HepG2 (cell line): ENCODE data around the gene SAPCD2. TPM values are rescaled to one million over a fixed set of nuclear protein-coding genes. Genes with fewer than 3 reads are reported as not detected.

ENCODE experiments used
- CBX5 ChIP-seq: sonication (generic); formaldehyde crosslinking; IDR thresholded peaks from 2 replicates; pipeline ENCODE4 v1.4.0; 2020; ENCODE audit warnings: missing genetic modification reagents, borderline replicate concordance
- DNMT1 ChIP-seq: sonication (generic); formaldehyde crosslinking; IDR thresholded peaks from 2 replicates; pipeline ENCODE4 v1.5.1; 2020; ENCODE audit warnings: mild to moderate bottlenecking, missing genetic modification reagents
- GATAD1 ChIP-seq: IDR thresholded peaks from 2 replicates; pipeline ENCODE4 v1.6.1; 2016; ENCODE audit warnings: missing genetic modification reagents, missing compliant biosample characterization
- IKZF1 ChIP-seq: fragments of 450-650 bp; IDR thresholded peaks from 2 replicates; pipeline ENCODE4 v1.7.1; 2016
- ISX ChIP-seq: sonication (generic); formaldehyde crosslinking; conservative IDR thresholded peaks from 2 replicates; pipeline ENCODE4 v1.5.0; 2020; ENCODE audit warnings: missing genetic modification reagents
- NR2C2 ChIP-seq: sonication (generic); formaldehyde crosslinking; IDR thresholded peaks from 2 replicates; pipeline ENCODE4 v1.4.0; 2020; ENCODE audit warnings: missing genetic modification reagents, mild to moderate bottlenecking, moderate library complexity, borderline replicate concordance
- SP5 ChIP-seq: IDR thresholded peaks from 2 replicates; pipeline ENCODE4 v1.6.1; 2016; ENCODE audit warnings: low read depth, borderline replicate concordance
- ZBTB42 ChIP-seq: sonication (generic); formaldehyde crosslinking; IDR thresholded peaks from 2 replicates; pipeline ENCODE4 v1.5.0; 2020; ENCODE audit warnings: mild to moderate bottlenecking, missing genetic modification reagents
- ZNF20 ChIP-seq: sonication (generic); formaldehyde crosslinking; IDR thresholded peaks from 2 replicates; pipeline ENCODE4 v1.4.0; 2020; ENCODE audit warnings: mild to moderate bottlenecking, moderate library complexity, missing genetic modification reagents
- ZNF367 ChIP-seq: sonication (generic); formaldehyde crosslinking; IDR thresholded peaks from 2 replicates; pipeline ENCODE4 v1.4.0; 2020; ENCODE audit warnings: missing genetic modification reagents, borderline replicate concordance
- ZNF546 ChIP-seq: sonication (generic); formaldehyde crosslinking; conservative IDR thresholded peaks from 2 replicates; pipeline ENCODE4 v1.8.1; 2023; ENCODE audit warnings: mild to moderate bottlenecking, missing genetic modification reagents
- ZNF598 ChIP-seq: sonication (generic); formaldehyde crosslinking; IDR thresholded peaks from 2 replicates; pipeline ENCODE4 v1.5.1; 2020; ENCODE audit warnings: mild to moderate bottlenecking, missing genetic modification reagents, borderline replicate concordance
- ZNF7 ChIP-seq: IDR thresholded peaks from 2 replicates; pipeline ENCODE4 v1.6.1; 2016; ENCODE audit warnings: missing biosample characterization, missing genetic modification reagents
- ZNF709 ChIP-seq: sonication (generic); formaldehyde crosslinking; IDR thresholded peaks from 2 replicates; pipeline ENCODE4 v1.5.0; 2020; ENCODE audit warnings: mild to moderate bottlenecking, missing genetic modification reagents
- ZSCAN25 ChIP-seq: sonication (generic); formaldehyde crosslinking; IDR thresholded peaks from 2 replicates; pipeline ENCODE4 v1.8.0; 2022; ENCODE audit warnings: mild to moderate bottlenecking, missing genetic modification reagents
- ZSCAN29 ChIP-seq: sonication (generic); formaldehyde crosslinking; conservative IDR thresholded peaks from 2 replicates; pipeline ENCODE4 v1.4.0; 2020; ENCODE audit warnings: mild to moderate bottlenecking, missing genetic modification reagents
- ZSCAN9 ChIP-seq: IDR thresholded peaks from 2 replicates; pipeline ENCODE4 v1.6.1; 2016; ENCODE audit warnings: borderline replicate concordance
- polyA plus RNA-seq, 8 experiments: library from polyadenylated mRNA; depleted of rRNA in 3 of 8; stranded (reverse) in 7 of 8; unstranded in 1 of 8; fragments of >200 nt; fragmentation: Illumina TruSeq in 4 of 8; extraction: Trizol in 4 of 8; gene quantifications; 2 replicates each; pipeline versions ENCODE4 v1.2.1 to v1.2.3, GENCODE V29; 2011 to 2016; ENCODE audit warnings: low read depth in 4 of 8, missing spikeins in 1 of 8, mixed read lengths in 1 of 8; ENCODE audit not compliant: insufficient read depth in 1 of 8
- total RNA-seq, 5 experiments: library from RNA; depleted of rRNA; stranded (reverse); fragments of >200 nt; fragmentation: Illumina TruSeq; extraction: Trizol; gene quantifications; 2 replicates each; pipeline ENCODE4 v1.2.3, GENCODE V29; 2016; ENCODE audit warnings: low read depth in 1 of 5
- TF ChIP-seq, protein P1 (sequence below): sonication (generic); formaldehyde crosslinking; IDR thresholded peaks from 2 replicates; pipeline ENCODE4 v1.4.0; 2020; ENCODE audit warnings: missing genetic modification reagents, mild to moderate bottlenecking, borderline replicate concordance
- TF ChIP-seq, protein P2 (sequence below): sonication (generic); formaldehyde crosslinking; IDR thresholded peaks from 2 replicates; pipeline ENCODE4 v1.4.0; 2020; ENCODE audit warnings: missing genetic modification reagents
- TF ChIP-seq, protein P3 (sequence below): sonication (generic); formaldehyde crosslinking; IDR thresholded peaks from 2 replicates; pipeline ENCODE4 v1.5.0; 2020; ENCODE audit warnings: missing genetic modification reagents
- TF ChIP-seq, protein P4 (sequence below): sonication (generic); formaldehyde crosslinking; IDR thresholded peaks from 2 replicates; pipeline ENCODE4 v1.5.1; 2020; ENCODE audit warnings: missing genetic modification reagents, mild to moderate bottlenecking, borderline replicate concordance
- TF ChIP-seq, protein P5 (sequence below): sonication (generic); formaldehyde crosslinking; IDR thresholded peaks from 2 replicates; pipeline ENCODE4 v1.5.0; 2020; ENCODE audit warnings: mild to moderate bottlenecking, missing genetic modification reagents

SAPCD2 gene
- total and polyA plus RNA-seq, 2 of the 13 experiments (the other 11 are each of a cell fraction or from before 2014, with no cell fraction given): 21.9 to 42.8 TPM

DNA sequence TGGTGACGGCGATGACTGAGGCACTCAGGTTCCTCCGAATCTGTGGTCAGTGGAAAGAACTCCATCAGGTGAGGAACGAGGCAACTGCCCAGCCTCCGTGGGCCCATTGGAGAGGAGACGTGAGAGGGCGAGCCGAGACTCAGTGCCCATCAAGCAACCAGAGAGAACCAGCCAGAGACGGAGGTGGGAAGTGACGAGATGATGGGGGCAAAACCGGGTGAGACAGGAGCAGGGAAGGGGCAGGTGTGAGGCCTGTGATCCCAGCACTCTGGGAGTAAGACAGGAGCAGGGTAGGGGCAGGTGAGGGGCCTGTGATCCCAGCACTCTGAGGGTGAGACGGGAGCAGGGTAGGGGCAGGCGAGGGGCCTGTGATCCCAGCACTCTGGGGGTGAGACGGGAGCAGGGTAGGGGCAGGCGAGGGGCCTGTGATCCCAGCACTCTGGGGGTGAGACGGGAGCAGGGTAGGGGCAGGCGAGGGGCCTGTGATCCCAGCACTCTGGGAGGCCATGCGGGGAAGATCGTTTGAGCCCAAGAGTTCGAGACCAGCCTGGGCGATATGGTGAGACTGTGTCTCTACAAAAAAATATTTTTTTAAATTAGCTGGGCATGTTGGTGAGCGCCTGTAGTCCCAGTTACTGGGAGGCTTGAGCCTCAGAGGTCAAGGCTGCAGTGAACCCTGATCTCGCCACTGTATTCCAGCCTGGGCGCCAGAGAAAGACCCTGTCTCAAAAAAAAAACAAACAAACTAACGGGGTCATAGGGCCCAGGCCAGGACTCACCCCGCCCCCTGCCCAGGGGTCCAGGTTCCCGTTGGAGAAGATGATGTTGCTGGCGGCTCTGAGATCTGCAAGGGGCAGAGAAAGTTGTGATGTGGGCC is 40.8 kb upstream of the SAPCD2 start (continued):
- TF ChIP-seq ZNF367 (CRISPR knock-in tag) (no peak), ZNF7 (CRISPR knock-in tag) (no peak), ZSCAN9 (CRISPR knock-in tag) (no peak), ZSCAN25 (peak; percentile 97), ZNF20 (CRISPR knock-in tag) (no peak), ZSCAN29 (CRISPR knock-in tag) (no peak), NR2C2 (CRISPR knock-in tag) (peak; percentile 56; the same call in 1 of the 2 replicates), ZNF709 (no peak), ZNF546 (0 out of 2 replicates have a peak, but pooled peaks have one; percentile 13), DNMT1 (CRISPR knock-in tag) (no peak), ZBTB42 (CRISPR knock-in tag) (no peak), ISX (CRISPR knock-in tag) (no peak), SP5 (CRISPR knock-in tag) (peak; percentile 25; the same call in 1 of the 2 replicates), GATAD1 (no peak), IKZF1 (no peak), ZNF598 (peak; percentile 27; the same call in 1 of the 2 replicates), CBX5 (CRISPR knock-in tag) (no peak)
- TF ChIP-seq, protein P1, sequence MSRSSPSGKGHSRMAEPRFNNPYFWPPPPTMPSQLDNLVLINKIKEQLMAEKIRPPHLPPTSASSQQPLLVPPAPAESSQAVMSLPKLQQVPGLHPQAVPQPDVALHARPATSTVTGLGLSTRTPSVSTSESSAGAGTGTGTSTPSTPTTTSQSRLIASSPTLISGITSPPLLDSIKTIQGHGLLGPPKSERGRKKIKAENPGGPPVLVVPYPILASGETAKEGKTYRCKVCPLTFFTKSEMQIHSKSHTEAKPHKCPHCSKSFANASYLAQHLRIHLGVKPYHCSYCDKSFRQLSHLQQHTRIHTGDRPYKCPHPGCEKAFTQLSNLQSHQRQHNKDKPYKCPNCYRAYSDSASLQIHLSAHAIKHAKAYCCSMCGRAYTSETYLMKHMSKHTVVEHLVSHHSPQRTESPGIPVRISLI: peak; percentile 64; the same call in 1 of the 2 replicates
- TF ChIP-seq, protein P2, sequence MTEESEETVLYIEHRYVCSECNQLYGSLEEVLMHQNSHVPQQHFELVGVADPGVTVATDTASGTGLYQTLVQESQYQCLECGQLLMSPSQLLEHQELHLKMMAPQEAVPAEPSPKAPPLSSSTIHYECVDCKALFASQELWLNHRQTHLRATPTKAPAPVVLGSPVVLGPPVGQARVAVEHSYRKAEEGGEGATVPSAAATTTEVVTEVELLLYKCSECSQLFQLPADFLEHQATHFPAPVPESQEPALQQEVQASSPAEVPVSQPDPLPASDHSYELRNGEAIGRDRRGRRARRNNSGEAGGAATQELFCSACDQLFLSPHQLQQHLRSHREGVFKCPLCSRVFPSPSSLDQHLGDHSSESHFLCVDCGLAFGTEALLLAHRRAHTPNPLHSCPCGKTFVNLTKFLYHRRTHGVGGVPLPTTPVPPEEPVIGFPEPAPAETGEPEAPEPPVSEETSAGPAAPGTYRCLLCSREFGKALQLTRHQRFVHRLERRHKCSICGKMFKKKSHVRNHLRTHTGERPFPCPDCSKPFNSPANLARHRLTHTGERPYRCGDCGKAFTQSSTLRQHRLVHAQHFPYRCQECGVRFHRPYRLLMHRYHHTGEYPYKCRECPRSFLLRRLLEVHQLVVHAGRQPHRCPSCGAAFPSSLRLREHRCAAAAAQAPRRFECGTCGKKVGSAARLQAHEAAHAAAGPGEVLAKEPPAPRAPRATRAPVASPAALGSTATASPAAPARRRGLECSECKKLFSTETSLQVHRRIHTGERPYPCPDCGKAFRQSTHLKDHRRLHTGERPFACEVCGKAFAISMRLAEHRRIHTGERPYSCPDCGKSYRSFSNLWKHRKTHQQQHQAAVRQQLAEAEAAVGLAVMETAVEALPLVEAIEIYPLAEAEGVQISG: no peak
- TF ChIP-seq, protein P3, sequence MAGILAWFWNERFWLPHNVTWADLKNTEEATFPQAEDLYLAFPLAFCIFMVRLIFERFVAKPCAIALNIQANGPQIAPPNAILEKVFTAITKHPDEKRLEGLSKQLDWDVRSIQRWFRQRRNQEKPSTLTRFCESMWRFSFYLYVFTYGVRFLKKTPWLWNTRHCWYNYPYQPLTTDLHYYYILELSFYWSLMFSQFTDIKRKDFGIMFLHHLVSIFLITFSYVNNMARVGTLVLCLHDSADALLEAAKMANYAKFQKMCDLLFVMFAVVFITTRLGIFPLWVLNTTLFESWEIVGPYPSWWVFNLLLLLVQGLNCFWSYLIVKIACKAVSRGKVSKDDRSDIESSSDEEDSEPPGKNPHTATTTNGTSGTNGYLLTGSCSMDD (CRISPR knock-in tag): no peak
- TF ChIP-seq, protein P4, sequence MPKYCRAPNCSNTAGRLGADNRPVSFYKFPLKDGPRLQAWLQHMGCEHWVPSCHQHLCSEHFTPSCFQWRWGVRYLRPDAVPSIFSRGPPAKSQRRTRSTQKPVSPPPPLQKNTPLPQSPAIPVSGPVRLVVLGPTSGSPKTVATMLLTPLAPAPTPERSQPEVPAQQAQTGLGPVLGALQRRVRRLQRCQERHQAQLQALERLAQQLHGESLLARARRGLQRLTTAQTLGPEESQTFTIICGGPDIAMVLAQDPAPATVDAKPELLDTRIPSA (CRISPR knock-in tag): no peak
- TF ChIP-seq, protein P5, sequence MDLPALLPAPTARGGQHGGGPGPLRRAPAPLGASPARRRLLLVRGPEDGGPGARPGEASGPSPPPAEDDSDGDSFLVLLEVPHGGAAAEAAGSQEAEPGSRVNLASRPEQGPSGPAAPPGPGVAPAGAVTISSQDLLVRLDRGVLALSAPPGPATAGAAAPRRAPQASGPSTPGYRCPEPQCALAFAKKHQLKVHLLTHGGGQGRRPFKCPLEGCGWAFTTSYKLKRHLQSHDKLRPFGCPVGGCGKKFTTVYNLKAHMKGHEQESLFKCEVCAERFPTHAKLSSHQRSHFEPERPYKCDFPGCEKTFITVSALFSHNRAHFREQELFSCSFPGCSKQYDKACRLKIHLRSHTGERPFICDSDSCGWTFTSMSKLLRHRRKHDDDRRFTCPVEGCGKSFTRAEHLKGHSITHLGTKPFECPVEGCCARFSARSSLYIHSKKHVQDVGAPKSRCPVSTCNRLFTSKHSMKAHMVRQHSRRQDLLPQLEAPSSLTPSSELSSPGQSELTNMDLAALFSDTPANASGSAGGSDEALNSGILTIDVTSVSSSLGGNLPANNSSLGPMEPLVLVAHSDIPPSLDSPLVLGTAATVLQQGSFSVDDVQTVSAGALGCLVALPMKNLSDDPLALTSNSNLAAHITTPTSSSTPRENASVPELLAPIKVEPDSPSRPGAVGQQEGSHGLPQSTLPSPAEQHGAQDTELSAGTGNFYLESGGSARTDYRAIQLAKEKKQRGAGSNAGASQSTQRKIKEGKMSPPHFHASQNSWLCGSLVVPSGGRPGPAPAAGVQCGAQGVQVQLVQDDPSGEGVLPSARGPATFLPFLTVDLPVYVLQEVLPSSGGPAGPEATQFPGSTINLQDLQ (CRISPR knock-in tag): no peak
